Left ventricle myocardium inferior (tissue), 1 donor: ENCODE results near the gene ADGRG4. TPM values are rescaled to one million over a fixed set of nuclear protein-coding genes. Genes with fewer than 3 reads are reported as not detected.

Experiments
- DNase-seq: peaks from one replicate; pipeline ENCODE4 v3.0.0-alpha.2; 2020
- H3K27ac ChIP-seq: fragments of 200-600 bp; replicated peaks from 2 replicates; pipeline ENCODE4 v1.8.0; 2021
- H3K27me3 ChIP-seq: fragments of 200-600 bp; 2 replicates; pipeline ENCODE4 v1.8.0; 2021; ENCODE audit warnings: low read depth
- H3K36me3 ChIP-seq: fragments of 200-600 bp; 2 replicates; pipeline ENCODE4 v1.8.0; 2021
- H3K4me1 ChIP-seq: fragments of 200-600 bp; 2 replicates; pipeline ENCODE4 v1.8.0; 2021
- H3K4me3 ChIP-seq: fragments of 200-600 bp; 2 replicates; pipeline ENCODE4 v1.8.0; 2021; ENCODE audit warnings: mild to moderate bottlenecking, moderate library complexity
- H3K9me3 ChIP-seq: fragments of 200-600 bp; replicated peaks from 2 replicates; pipeline ENCODE4 v1.8.0; 2021
- CTCF ChIP-seq: fragments of 200-600 bp; IDR thresholded peaks from 2 replicates; pipeline ENCODE4 v1.8.0; 2021; ENCODE audit warnings: antibody characterized with exemption, mild to moderate bottlenecking, borderline replicate concordance
- intact Hi-C: fragments of 100-400 bp; cut with micrococcal nuclease; formaldehyde crosslinking; loops from one replicate; pipeline ENCODE4 v1.11.0; 2022
- total RNA-seq: library from RNA; stranded (reverse); fragmentation: NEBNext Ultra II Directional; extraction: Animal tissue kit (Norgen Biotek cat#: 25700); gene quantifications from one replicate; pipeline ENCODE4 v1.2.1, GENCODE V29; 2021
- donor health status: DM: no; HTN: yes; CAD: no; lungs with severe emphysema.

ADGRG4 gene
- total RNA-seq, 1 donor from 2014 or later: not detected

- Histone ChIP-seq H3K27ac (peak overlapping the region; percentile 68), H3K9me3 (no peaks in the 10 kb centered on the region), H3K36me3 (no peaks in the 10 kb centered on the region), H3K27me3 (no peaks in the 10 kb centered on the region), H3K4me1 (peaks cover 20% of the 10 kb centered on the region), H3K4me3 (no peak overlapping the region)
- TF ChIP-seq CTCF: no peak
- DNase-seq: no peak
- intact Hi-C loops: no loop called here
Measured at GRCh38 chrX:136259543-136259942, 41.2 kb upstream of the ADGRG4 start.

- no peak for DNase-seq
- peaks cover 20% of the 10 kb centered on the region for H3K4me1 ChIP-seq
- intact Hi-C loops: no loop called here
- no peaks in the 10 kb centered on the region for H3K36me3 ChIP-seq
- no peaks in the 10 kb centered on the region for H3K27me3 ChIP-seq
- no peak overlapping the region for H3K4me3 ChIP-seq
- no peak for TF ChIP-seq CTCF
- no peaks in the 10 kb centered on the region for H3K9me3 ChIP-seq
- H3K27ac ChIP-seq: peak overlapping the region; percentile 68
Measured at GRCh38 chrX:136260776-136261175, 40.0 kb upstream of the ADGRG4 start.

- TF ChIP-seq CTCF: no peak
- no peaks in the 10 kb centered on the region for H3K9me3 ChIP-seq
- DNase-seq: no peak
- intact Hi-C loops: no loop called here
- no peaks in the 10 kb centered on the region for H3K27me3 ChIP-seq
- peaks cover 20% of the 10 kb centered on the region for H3K4me1 ChIP-seq
- no peaks in the 10 kb centered on the region for H3K36me3 ChIP-seq
- H3K4me3 ChIP-seq: no peak overlapping the region
- no peak overlapping the region for H3K27ac ChIP-seq
Measured at GRCh38 chrX:136261321-136261720, 39.4 kb upstream of the ADGRG4 start.

GRCh38 chrX:136262243-136262642, 38.5 kb upstream of the ADGRG4 start:
- TF ChIP-seq CTCF: no peak
- no peak overlapping the region for H3K4me3 ChIP-seq
- no peaks in the 10 kb centered on the region for H3K9me3 ChIP-seq
- H3K27me3 ChIP-seq: no peaks in the 10 kb centered on the region
- no peak for DNase-seq
- intact Hi-C loops: no loop called here
- peaks cover 20% of the 10 kb centered on the region for H3K4me1 ChIP-seq
- no peak overlapping the region for H3K27ac ChIP-seq
- H3K36me3 ChIP-seq: no peaks in the 10 kb centered on the region

- intact Hi-C loops: no loop called here
- peaks cover 20% of the 10 kb centered on the region for H3K4me1 ChIP-seq
- H3K9me3 ChIP-seq: no peaks in the 10 kb centered on the region
- H3K27ac ChIP-seq: no peak overlapping the region
- no peak for TF ChIP-seq CTCF
- no peaks in the 10 kb centered on the region for H3K27me3 ChIP-seq
- no peak overlapping the region for H3K4me3 ChIP-seq
- no peaks in the 10 kb centered on the region for H3K36me3 ChIP-seq
- no peak for DNase-seq
Measured at GRCh38 chrX:136262812-136263315, 37.9 kb upstream of the ADGRG4 start.
